Mononuclear cell (primary cell): Measurements from ENCODE around the gene HCFC1R1. TPM values are rescaled to one million over a fixed set of nuclear protein-coding genes. Genes with fewer than 3 reads are reported as not detected.
"Not testable (repeated sequence)": the region's sequence is repeated elsewhere in the genome, so short reads cannot be mapped to it uniquely, and the experiment has no call there.

ENCODE experiments used
- H3K27me3 ChIP-seq: 2 replicates; pipeline ENCODE4 v1.6.0; 2011; ENCODE audit warnings: low read length, control low read depth; ENCODE audit not compliant: insufficient read depth
- H3K4me1 ChIP-seq: 2 replicates; pipeline ENCODE4 v1.5.1; 2011; ENCODE audit warnings: mild to moderate bottlenecking, low read length, control low read depth; ENCODE audit not compliant: insufficient read depth
- H3K4me3 ChIP-seq: 2 replicates; pipeline ENCODE4 v1.5.1; 2011; ENCODE audit warnings: mild to moderate bottlenecking, low read length, moderate library complexity
- H3K9me3 ChIP-seq: 2 replicates; pipeline ENCODE4 v1.5.1; 2011; ENCODE audit warnings: low read depth, mild to moderate bottlenecking, control low read depth, low read length
- total RNA-seq: library from RNA; depleted of rRNA; stranded (reverse); fragments of >200 nt; gene quantifications from one replicate; pipeline ENCODE4 v1.2.3, GENCODE V29; 2012

HCFC1R1 gene
- total RNA-seq, 1 donor = 8.2 TPM

- H3K9me3 ChIP-seq = no peaks in the 10 kb centered on the region
- H3K27me3 ChIP-seq = no peaks in the 10 kb centered on the region
- peaks cover 64% of the 10 kb centered on the region for H3K4me1 ChIP-seq
- no peak overlapping the region for H3K4me3 ChIP-seq
These were observed 36.8 kb upstream of the HCFC1R1 start for GRCh38 chr16:3060339-3061127.

GRCh38 chr16:3059723-3060242, 36.0 kb upstream of the HCFC1R1 start:
- peaks cover 72% of the 10 kb centered on the region for H3K4me1 ChIP-seq
- no peaks in the 10 kb centered on the region for H3K9me3 ChIP-seq
- H3K27me3 ChIP-seq = no peaks in the 10 kb centered on the region
- peak overlapping the region; percentile 66 for H3K4me3 ChIP-seq

- Histone ChIP-seq H3K4me3 (peak overlapping the region; percentile 66), H3K9me3 (no peaks in the 10 kb centered on the region), H3K27me3 (no peaks in the 10 kb centered on the region), H3K4me1 (peaks cover 72% of the 10 kb centered on the region)
These were observed 35.4 kb upstream of the HCFC1R1 start for GRCh38 chr16:3059041-3059722.

GRCh38 chr16:3058139-3059030, 34.6 kb upstream of the HCFC1R1 start:
- no peaks in the 10 kb centered on the region for H3K27me3 ChIP-seq
- peaks cover 77% of the 10 kb centered on the region for H3K4me1 ChIP-seq
- no peaks in the 10 kb centered on the region for H3K9me3 ChIP-seq
- H3K4me3 ChIP-seq = peak overlapping the region; percentile 66

- Histone ChIP-seq H3K4me3 (no peak overlapping the region), H3K4me1 (peaks cover 77% of the 10 kb centered on the region), H3K9me3 (no peaks in the 10 kb centered on the region), H3K27me3 (no peaks in the 10 kb centered on the region)
These were observed 33.7 kb upstream of the HCFC1R1 start for GRCh38 chr16:3057181-3058138.

GRCh38 chr16:3056336-3057180, 32.8 kb upstream of the HCFC1R1 start:
- Histone ChIP-seq H3K9me3 (no peaks in the 10 kb centered on the region), H3K4me3 (no peak overlapping the region), H3K4me1 (peaks cover 77% of the 10 kb centered on the region), H3K27me3 (no peaks in the 10 kb centered on the region)

GRCh38 chr16:3055734-3056115, 32.0 kb upstream of the HCFC1R1 start:
- not testable (repeated sequence) for H3K27me3 ChIP-seq, H3K9me3 ChIP-seq, H3K4me3 ChIP-seq
- H3K4me1 ChIP-seq = peaks cover 83% of the 10 kb centered on the region

GRCh38 chr16:3054965-3055733, 31.4 kb upstream of the HCFC1R1 start:
- Histone ChIP-seq H3K4me1 (peaks cover 86% of the 10 kb centered on the region), H3K9me3 (no peaks in the 10 kb centered on the region), H3K27me3 (no peaks in the 10 kb centered on the region), H3K4me3 (peak overlapping the region; percentile 3)

GRCh38 chr16:3053330-3053710, 29.6 kb upstream of the HCFC1R1 start:
- H3K4me3 ChIP-seq, H3K9me3 ChIP-seq, H3K27me3 ChIP-seq: not testable (repeated sequence)
- H3K4me1 ChIP-seq = peaks cover 93% of the 10 kb centered on the region

GRCh38 chr16:3052571-3053329, 29.0 kb upstream of the HCFC1R1 start:
- peaks cover 93% of the 10 kb centered on the region for H3K4me1 ChIP-seq
- H3K4me3 ChIP-seq, H3K9me3 ChIP-seq, H3K27me3 ChIP-seq: not testable (repeated sequence)

- Histone ChIP-seq H3K4me1 (peaks cover 93% of the 10 kb centered on the region), H3K27me3 (peaks cover 3% of the 10 kb centered on the region), H3K4me3 (no peak overlapping the region), H3K9me3 (no peaks in the 10 kb centered on the region)
These were observed 27.8 kb upstream of the HCFC1R1 start for GRCh38 chr16:3051494-3051893.

- Histone ChIP-seq H3K9me3 (no peaks in the 10 kb centered on the region), H3K4me3 (peak overlapping the region; percentile 20), H3K4me1 (peaks cover 94% of the 10 kb centered on the region), H3K27me3 (peaks cover 3% of the 10 kb centered on the region)
These were observed 27.3 kb upstream of the HCFC1R1 start for GRCh38 chr16:3051009-3051408.
